NCI-H1436 treated with DMSO at 0.1 percent for 48 hours (cell line): ENCODE data around the gene ATF6.

Experiments
- DNase-seq: peaks from one replicate; lab custom pipeline; 2025; lab: John Stamatoyannopoulos, UW

The ATF6 gene

GRCh38 chr1:161834967-161835550 lies 68.9 kb downstream of the ATF6 start:
- no peak for DNase-seq

GRCh38 chr1:161836018-161836417 lies 69.9 kb downstream of the ATF6 start:
- no peak for DNase-seq

- no peak for DNase-seq
These were observed 72.2 kb downstream of the ATF6 start for GRCh38 chr1:161838362-161838761.

- DNase-seq: no peak
These were observed 72.8 kb downstream of the ATF6 start for GRCh38 chr1:161838885-161839284.

- DNase-seq: no peak
These were observed 73.5 kb downstream of the ATF6 start for GRCh38 chr1:161839591-161839990.

- no peak for DNase-seq
These were observed 74.2 kb downstream of the ATF6 start for GRCh38 chr1:161840363-161840762.

GRCh38 chr1:161843156-161843555 lies 77.0 kb downstream of the ATF6 start:
- no peak for DNase-seq

- DNase-seq: no peak
These were observed 78.6 kb downstream of the ATF6 start for GRCh38 chr1:161844696-161845095.

- DNase-seq: no peak
These were observed 82.6 kb downstream of the ATF6 start for GRCh38 chr1:161848676-161849075.

GRCh38 chr1:161849518-161849917 lies 83.4 kb downstream of the ATF6 start:
- no peak for DNase-seq

- no peak for DNase-seq
These were observed 89.1 kb downstream of the ATF6 start for GRCh38 chr1:161855260-161855659.

- no peak for DNase-seq
These were observed 92.2 kb downstream of the ATF6 start for GRCh38 chr1:161858271-161858670.

- no peak for DNase-seq
These were observed 97.4 kb downstream of the ATF6 start for GRCh38 chr1:161863549-161863948.

GRCh38 chr1:161864577-161864976 lies 98.5 kb downstream of the ATF6 start:
- no peak for DNase-seq

GRCh38 chr1:161866241-161866640 lies 100.1 kb downstream of the ATF6 start:
- DNase-seq: no peak

GRCh38 chr1:161868832-161869231 lies 102.7 kb downstream of the ATF6 start:
- no peak for DNase-seq

- no peak for DNase-seq
These were observed 103.2 kb downstream of the ATF6 start for GRCh38 chr1:161869291-161869690.

- no peak for DNase-seq
These were observed 106.4 kb downstream of the ATF6 start for GRCh38 chr1:161872506-161872905.

GRCh38 chr1:161879261-161879660 lies 113.1 kb downstream of the ATF6 start:
- no peak for DNase-seq

GRCh38 chr1:161884475-161884874 lies 118.4 kb downstream of the ATF6 start:
- DNase-seq: no peak

- DNase-seq: no peak
These were observed 118.9 kb downstream of the ATF6 start for GRCh38 chr1:161885003-161885402.

GRCh38 chr1:161885759-161886158 lies 119.6 kb downstream of the ATF6 start:
- DNase-seq: no peak

GRCh38 chr1:161886589-161886988 lies 120.5 kb downstream of the ATF6 start:
- DNase-seq: no peak

GRCh38 chr1:161887730-161888287 lies 121.7 kb downstream of the ATF6 start:
- no peak for DNase-seq
